ENCODE data around the gene NMRAL1.

Gene NMRAL1

DNA sequence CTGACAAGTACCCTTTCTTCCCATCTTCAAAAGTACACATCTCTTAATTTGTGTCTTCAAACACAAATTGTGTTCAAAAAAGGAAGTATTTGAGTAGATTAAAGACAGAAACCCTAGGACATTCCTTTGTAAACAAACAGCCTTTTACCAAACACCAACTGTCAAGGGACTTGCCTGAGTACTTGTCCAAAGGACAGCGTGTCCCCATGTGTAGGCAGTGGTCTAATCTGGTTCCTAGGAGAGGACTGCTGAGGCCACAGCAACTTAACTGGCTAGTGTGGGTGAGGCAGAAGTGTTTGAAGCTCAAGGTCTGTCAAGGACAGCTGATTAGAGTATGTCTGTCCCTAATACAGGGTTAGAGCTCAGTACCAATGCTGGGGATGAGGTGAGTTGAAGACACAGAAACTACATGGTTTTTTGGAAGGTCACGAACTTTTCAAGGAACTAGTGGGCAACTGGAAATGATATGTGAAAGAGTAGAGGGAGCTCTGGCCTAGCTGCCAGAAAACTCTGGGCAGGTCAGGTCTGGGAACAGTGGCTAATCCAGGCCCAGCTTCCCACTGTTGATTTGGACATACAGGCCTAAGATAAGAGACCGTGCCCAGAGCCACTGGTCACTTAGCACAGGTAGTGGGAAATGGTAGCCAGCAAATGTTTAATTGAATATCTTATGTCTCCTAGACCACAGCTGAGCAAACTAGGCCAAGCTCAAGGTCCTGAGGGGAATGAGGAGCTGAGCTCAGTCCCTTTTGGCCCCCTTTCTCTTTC is 11.9 kb upstream of the NMRAL1 start:
- TF ChIP-seq, protein P1, sequence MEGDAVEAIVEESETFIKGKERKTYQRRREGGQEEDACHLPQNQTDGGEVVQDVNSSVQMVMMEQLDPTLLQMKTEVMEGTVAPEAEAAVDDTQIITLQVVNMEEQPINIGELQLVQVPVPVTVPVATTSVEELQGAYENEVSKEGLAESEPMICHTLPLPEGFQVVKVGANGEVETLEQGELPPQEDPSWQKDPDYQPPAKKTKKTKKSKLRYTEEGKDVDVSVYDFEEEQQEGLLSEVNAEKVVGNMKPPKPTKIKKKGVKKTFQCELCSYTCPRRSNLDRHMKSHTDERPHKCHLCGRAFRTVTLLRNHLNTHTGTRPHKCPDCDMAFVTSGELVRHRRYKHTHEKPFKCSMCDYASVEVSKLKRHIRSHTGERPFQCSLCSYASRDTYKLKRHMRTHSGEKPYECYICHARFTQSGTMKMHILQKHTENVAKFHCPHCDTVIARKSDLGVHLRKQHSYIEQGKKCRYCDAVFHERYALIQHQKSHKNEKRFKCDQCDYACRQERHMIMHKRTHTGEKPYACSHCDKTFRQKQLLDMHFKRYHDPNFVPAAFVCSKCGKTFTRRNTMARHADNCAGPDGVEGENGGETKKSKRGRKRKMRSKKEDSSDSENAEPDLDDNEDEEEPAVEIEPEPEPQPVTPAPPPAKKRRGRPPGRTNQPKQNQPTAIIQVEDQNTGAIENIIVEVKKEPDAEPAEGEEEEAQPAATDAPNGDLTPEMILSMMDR (IDR thresholded peaks at IDR 0.05; ENCODE audit: low read length, missing control alignments), result no peak
- DNase-seq (ENCODE audit: low read depth), result no peak
- no peak overlapping the region for H3K4me3 ChIP-seq (replicated peaks; ENCODE audit: low read depth, low read length)

- no peak for DNase-seq (ENCODE audit: low read depth)
- TF ChIP-seq, protein P1 (IDR thresholded peaks at IDR 0.05; ENCODE audit: low read length, missing control alignments), result no peak
- H3K4me3 ChIP-seq (replicated peaks; ENCODE audit: low read depth, low read length), result no peak overlapping the region
Observed at GRCh38 chr16:4481963-4482362, 7.5 kb upstream of the NMRAL1 start.

DNA sequence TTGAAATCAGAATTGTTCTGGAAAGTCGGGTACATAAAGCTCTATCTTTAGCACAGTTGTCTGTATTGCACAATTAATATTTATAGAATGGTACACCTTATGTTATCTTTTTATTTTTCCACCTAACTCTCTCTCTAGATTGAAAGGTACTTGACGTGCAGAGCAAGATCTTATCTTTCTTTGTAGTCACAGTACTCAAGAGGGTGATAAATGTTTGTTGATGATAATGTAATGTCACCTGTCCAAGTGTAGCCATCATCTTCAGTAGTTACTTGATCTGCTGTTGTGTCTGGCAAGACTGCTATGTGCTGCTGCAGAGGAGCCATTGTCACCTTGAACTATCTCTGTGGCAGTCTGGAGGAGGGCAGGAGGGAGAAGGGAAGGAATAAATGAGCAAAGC is 7.1 kb upstream of the NMRAL1 start:
- DNase-seq (ENCODE audit: low read depth), result no peak
- TF ChIP-seq, protein P1 (IDR thresholded peaks at IDR 0.05; ENCODE audit: low read length, missing control alignments), result no peak
- H3K4me3 ChIP-seq (replicated peaks; ENCODE audit: low read depth, low read length), result no peak overlapping the region

GRCh38 chr16:4477966-4478365 is 3.5 kb upstream of the NMRAL1 start:
- DNase-seq (ENCODE audit: low read depth), result peak; percentile 66
- TF ChIP-seq, protein P1 (IDR thresholded peaks at IDR 0.05; ENCODE audit: low read length, missing control alignments), result peak; percentile 44
- H3K4me3 ChIP-seq (replicated peaks; ENCODE audit: low read depth, low read length), result no peak overlapping the region

DNA sequence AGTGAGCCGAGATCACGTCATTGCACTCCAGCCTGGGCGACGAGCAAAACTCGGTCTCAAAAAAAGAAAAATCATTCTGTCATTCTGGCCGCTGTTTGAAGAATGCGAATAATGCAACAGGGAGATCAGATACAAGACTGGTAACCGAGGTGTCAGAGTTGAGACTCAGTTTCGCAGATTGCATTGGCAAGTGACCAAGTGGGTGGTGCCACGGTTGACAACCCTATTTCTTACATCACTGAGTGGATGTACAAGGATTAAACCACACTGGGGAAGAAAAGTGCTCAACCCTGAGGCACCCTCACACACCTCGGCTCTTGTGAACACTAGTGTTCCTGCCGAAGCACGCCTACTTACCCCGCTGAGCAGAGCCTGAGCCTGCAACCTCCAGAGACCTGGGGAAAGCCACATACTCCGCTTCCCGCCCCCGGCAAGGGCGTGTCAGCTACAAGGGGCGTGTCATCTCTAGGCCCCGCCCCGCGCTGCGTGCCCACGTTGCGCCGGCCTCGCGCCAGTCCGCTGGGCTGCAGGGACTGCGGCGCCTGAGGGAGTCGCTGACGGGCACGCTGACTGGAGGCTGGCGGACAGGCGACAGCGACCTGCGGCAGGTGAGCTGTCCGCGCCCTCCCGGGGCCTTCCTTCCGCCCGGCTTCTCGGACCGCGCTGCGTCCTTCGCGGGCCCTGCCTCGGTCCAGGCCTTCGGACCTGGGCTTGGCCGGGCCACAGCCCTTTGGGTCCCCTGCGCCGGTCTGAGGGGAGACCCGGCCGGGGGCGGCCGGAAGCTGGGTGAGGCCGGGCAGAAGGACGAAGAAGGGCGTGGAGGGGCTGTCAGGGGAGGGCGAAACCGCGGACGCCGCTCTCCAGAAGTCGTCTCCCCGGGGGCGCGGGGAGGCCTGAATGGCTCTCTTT is 1.7 kb upstream of the NMRAL1 start, which contains the start of gene HMOX2:
TSS of gene HMOX2 (plus strand) at position 519 of the 909 bp plus-strand sequence. CDS start 29,127 bp downstream, outside the sequence.
- TF ChIP-seq, protein P1 (IDR thresholded peaks at IDR 0.05; ENCODE audit: low read length, missing control alignments), result peak; percentile 13
- peak; percentile 91 for DNase-seq (ENCODE audit: low read depth)
- peak within 1 kb of the TSS; percentile 84 for H3K4me3 ChIP-seq (replicated peaks; ENCODE audit: low read depth, low read length)

DNA sequence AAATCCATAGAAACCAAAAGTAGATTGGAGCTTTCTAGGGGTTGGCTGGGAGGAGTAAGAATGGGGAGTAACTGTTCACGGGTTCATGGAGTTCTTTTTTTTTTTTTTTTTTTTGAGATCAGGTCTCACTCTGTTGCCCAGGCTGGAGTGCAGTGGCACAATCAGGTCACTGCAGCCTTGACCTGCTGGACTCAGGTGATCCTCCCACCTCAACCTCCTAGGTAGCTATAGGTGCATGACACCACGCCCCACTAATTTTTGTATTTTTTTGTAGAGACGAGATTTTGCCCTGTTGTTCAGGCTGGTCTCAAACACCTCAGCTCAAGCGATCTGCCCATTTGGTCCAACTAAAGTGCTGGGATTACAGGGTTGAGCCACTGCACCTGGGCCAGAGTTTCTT is 1.5 kb downstream of the NMRAL1 start:
- no peak overlapping the region for H3K4me3 ChIP-seq (replicated peaks; ENCODE audit: low read depth, low read length)
- no peak for DNase-seq (ENCODE audit: low read depth)
- TF ChIP-seq, protein P1 (IDR thresholded peaks at IDR 0.05; ENCODE audit: low read length, missing control alignments), result no peak

All from fibroblast of pulmonary artery (primary cell).